ENCODE results near the gene ALG9.

ALG9 gene

GRCh38 chr11:111878849-111879636 lies 7.7 kb upstream of the ALG9 start, which contains the start of the genes CFAP68 and FDXACB1:
Gene CFAP68 (plus strand): TSS chr11:111879541. CDS start chr11:111879561, 20 bp downstream.
Gene FDXACB1 (minus strand): TSS chr11:111879165. CDS start chr11:111879132, 33 bp downstream.
- H3K4me3 ChIP-seq (ENCODE audit: low read depth, low read length): peak within 1 kb of the TSS; percentile 63
- TF ChIP-seq CTCF (IDR thresholded peaks at IDR 0.05; ENCODE audit: borderline replicate concordance, insufficient read depth, low read depth, low read length): peak; percentile 95

- no peak for TF ChIP-seq CTCF (IDR thresholded peaks at IDR 0.05; ENCODE audit: borderline replicate concordance, insufficient read depth, low read depth, low read length)
- H3K4me3 ChIP-seq (ENCODE audit: low read depth, low read length): peak overlapping the region; percentile 63
Observed at GRCh38 chr11:111878385-111878848, 7.0 kb upstream of the ALG9 start.

DNA sequence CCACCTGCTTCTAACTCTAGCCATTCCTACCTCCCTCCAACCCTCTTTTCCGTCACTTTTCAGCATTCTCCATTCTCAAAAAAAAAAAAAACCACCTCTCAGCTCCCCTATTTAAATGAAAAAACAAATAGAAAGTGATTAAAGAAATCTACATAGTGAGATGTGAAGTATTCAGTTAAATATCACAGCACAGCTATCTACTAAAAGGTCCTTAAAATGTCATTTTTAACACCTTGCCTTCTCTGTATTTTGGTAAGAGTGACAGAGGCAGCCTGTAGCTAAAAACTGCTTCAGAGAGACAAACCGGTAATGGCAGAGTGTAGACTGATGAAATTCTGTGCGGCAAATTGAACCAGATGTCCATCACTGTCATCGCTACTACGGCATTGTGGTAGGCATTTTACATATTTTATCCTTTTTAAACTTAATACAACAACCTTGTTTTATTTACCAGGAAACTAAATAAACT lies 346 bp upstream of the ALG9 start:
- no peak for TF ChIP-seq CTCF (IDR thresholded peaks at IDR 0.05; ENCODE audit: borderline replicate concordance, insufficient read depth, low read depth, low read length)
- peak overlapping the region; percentile 87 for H3K4me3 ChIP-seq (ENCODE audit: low read depth, low read length)

- TF ChIP-seq CTCF (IDR thresholded peaks at IDR 0.05; ENCODE audit: borderline replicate concordance, insufficient read depth, low read depth, low read length): no peak
- peak overlapping the region; percentile 87 for H3K4me3 ChIP-seq (ENCODE audit: low read depth, low read length)
Observed at GRCh38 chr11:111870522-111870885, 877 bp downstream of the ALG9 start.

GRCh38 chr11:111870113-111870512 lies 1.3 kb downstream of the ALG9 start:
- TF ChIP-seq CTCF (IDR thresholded peaks at IDR 0.05; ENCODE audit: borderline replicate concordance, insufficient read depth, low read depth, low read length): no peak
- no peak overlapping the region for H3K4me3 ChIP-seq (ENCODE audit: low read depth, low read length)

DNA sequence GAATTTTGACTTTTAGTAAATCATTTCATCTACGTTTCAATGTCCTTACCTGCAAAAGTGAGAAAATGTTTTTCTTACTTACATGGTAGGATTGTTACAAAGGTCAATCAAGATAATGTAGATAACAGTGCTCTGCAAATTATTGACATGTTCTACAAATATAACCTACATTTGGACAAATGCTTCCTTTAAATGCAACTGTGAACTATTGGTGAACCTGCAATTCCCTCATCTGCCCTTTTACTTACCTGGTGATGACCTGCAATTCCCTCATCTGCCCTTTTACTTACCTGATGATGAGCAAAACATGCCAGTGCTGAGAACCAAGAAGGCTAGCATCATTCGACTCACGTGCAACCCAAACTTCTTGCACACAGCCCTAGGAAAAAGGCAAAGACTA lies 11.1 kb downstream of the ALG9 start:
- TF ChIP-seq CTCF (IDR thresholded peaks at IDR 0.05; ENCODE audit: borderline replicate concordance, insufficient read depth, low read depth, low read length): no peak
- no peak overlapping the region for H3K4me3 ChIP-seq (ENCODE audit: low read depth, low read length)

DNA sequence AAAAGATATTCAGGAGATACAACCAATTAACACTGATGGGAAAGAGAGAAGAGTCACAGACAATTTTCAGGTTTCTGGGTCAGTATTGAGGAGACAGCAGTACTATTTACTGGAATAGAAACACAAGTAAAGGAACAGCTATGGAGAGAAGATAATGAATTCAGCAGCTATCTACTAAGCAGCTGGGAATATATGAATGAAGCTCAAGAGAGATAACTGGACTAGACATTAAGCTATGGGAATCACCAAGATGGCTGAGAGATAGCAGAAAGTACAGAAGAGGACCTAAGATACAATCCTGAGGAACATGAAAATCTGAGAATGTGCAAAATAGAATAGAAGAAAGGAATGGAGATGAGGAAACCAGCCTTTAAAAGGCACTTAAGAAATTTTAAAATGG lies 15.9 kb downstream of the ALG9 start:
- TF ChIP-seq CTCF (IDR thresholded peaks at IDR 0.05; ENCODE audit: borderline replicate concordance, insufficient read depth, low read depth, low read length): no peak
- no peak overlapping the region for H3K4me3 ChIP-seq (ENCODE audit: low read depth, low read length)

All from GM12875 (cell line).